ENCODE measurements around the gene CAPNS2.
"Not testable (repeated sequence)": the region's sequence is repeated elsewhere in the genome, so short reads cannot be mapped to it uniquely, and the experiment has no call there.

Gene CAPNS2

DNA sequence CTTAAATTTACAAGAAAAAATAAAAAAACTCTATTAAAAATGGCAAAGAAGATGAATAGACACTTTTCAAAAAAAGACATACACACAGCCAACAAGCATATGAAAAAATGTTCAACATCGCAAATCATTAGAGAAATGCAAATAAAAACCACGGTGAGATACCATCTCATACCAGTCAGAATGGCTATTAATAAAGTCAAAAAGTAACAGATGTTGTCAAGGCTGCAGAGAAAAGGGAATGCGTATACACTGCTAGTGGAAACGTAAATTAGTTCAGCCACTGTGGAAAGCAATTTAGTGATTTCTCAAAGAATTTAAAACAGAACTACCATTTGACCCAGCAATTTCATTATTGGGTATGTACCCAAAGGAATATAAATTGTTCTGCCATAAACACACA is 31.4 kb downstream of the CAPNS2 start:
- TF ChIP-seq, protein P1, sequence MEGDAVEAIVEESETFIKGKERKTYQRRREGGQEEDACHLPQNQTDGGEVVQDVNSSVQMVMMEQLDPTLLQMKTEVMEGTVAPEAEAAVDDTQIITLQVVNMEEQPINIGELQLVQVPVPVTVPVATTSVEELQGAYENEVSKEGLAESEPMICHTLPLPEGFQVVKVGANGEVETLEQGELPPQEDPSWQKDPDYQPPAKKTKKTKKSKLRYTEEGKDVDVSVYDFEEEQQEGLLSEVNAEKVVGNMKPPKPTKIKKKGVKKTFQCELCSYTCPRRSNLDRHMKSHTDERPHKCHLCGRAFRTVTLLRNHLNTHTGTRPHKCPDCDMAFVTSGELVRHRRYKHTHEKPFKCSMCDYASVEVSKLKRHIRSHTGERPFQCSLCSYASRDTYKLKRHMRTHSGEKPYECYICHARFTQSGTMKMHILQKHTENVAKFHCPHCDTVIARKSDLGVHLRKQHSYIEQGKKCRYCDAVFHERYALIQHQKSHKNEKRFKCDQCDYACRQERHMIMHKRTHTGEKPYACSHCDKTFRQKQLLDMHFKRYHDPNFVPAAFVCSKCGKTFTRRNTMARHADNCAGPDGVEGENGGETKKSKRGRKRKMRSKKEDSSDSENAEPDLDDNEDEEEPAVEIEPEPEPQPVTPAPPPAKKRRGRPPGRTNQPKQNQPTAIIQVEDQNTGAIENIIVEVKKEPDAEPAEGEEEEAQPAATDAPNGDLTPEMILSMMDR (conservative IDR thresholded peaks at IDR 0.05; ENCODE audit: low read depth, low read length), result no peak
- DNase-seq (ENCODE audit: low read depth), result no peak
- H3K4me3 ChIP-seq (ENCODE audit: low read length), result no peak overlapping the region

DNA sequence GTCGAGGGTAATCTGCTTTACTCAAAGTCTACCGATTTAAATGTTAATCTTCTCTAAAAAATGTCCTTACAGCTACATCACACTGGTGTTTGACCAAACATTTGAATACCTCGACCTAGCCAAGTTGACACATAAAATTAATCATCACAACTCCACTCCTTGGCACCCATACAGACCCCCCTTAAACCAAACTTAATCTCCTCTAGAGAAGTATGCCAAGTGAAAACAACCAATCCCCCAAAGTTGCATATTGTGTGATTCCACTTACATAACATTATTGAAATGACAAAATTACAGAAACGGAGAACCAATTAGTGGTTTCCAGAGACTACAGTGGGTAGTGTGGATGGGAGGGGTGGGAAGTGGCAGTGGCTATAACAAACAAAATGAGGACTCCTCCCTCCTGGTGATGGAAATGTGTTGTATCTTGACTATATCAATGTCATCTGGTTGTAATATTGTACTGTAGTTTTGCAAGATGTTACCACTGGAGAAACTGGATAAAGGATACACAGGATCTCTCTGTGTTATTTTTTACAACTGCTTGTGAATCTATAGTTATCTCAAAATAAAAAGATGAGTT is 39.4 kb downstream of the CAPNS2 start:
- peak; percentile 54 for DNase-seq (ENCODE audit: low read depth)
- TF ChIP-seq, protein P1 (conservative IDR thresholded peaks at IDR 0.05; ENCODE audit: low read depth, low read length), result no peak
- H3K4me3 ChIP-seq (ENCODE audit: low read length), result no peak overlapping the region

DNA sequence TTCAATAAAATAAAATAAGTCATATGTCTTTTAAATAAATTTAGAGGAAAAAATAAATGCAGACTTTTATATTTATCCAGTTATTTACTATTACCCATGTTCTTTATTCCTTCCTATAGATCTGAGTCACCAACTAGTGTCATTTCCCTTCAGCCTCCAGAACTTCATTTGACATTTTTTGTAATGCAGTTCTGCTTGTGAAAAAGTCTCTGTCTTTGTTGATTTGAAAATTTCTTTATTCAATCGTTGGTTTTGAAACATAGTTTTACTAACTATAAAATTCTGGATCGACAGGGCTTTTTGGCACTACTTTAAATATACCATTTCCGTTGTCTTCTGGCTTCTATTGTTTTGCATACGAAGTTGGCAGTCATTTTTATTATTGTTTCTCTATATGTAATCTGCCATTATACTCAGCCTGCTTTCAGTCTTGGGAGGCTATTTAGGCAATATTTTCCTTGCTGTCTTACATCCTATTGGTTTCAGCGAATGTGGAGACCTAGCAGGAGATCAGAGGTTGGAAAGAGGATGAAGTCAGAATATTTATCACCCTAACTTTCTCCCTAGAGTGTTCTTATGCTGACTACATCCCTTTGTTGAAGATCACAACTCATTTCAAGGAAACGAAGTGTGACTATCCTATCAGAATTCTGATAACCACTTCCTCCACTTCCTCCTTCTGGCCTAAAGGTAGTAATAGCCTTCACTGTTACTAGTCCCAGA is 47.3 kb downstream of the CAPNS2 start:
- TF ChIP-seq, protein P1 (conservative IDR thresholded peaks at IDR 0.05; ENCODE audit: low read depth, low read length), result no peak

DNA sequence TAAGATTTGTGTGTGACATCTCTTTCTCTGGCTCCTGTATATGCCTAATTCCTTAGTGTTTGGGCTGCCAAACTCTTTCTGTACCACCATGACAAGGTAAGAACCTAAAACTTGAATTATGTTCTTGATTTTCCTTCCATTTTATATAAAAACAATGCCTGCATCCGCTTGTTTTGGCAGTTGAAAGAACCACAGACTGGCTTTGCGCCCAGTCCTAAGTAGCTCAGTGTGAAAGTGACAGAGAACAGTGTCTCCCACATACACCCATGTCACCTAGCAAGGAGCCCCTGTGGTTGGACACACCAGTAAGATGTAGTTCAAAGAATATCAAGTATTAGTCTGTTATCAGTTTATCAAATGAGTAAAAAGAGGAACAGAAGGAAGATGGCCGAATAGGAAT is 48.6 kb downstream of the CAPNS2 start:
- H3K4me3 ChIP-seq (ENCODE audit: low read length), result no peak overlapping the region
- TF ChIP-seq, protein P1 (conservative IDR thresholded peaks at IDR 0.05; ENCODE audit: low read depth, low read length), result no peak
- DNase-seq (ENCODE audit: low read depth), result no peak

More for the DNA sequence above, 47.3 kb downstream of the CAPNS2 start:
- no peak for DNase-seq (ENCODE audit: low read depth)
- H3K4me3 ChIP-seq (ENCODE audit: low read length), result no peak overlapping the region

DNA sequence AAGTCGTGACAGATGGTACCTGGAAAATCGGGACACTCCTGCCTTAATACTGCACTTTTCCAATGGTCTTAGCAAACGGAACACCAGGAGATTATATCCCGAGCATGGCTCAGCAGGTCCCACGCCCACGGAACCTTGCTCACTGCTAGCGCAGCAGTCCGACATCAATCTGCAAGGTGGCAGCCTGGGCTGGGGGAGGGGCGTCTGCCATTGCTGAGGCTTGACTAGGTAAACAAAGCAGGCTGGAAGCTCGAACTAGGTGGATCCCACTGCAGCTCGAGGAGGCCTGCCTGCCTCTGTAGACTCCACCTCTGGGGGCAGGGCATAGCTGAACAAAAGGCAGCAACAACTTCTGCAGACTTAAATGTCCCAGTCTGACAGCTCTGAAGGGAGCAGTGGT is 49.2 kb downstream of the CAPNS2 start:
- not testable (repeated sequence) for DNase-seq (ENCODE audit: low read depth); H3K4me3 ChIP-seq (ENCODE audit: low read length)

All from retinal pigment epithelial cell (primary cell).